Activated naive CD4-positive, alpha-beta T cell treated with anti-CD3 and anti-CD28 coated beads, Interleukin-2, amount 10 ng/mL, durations not matched to agents 7 days and 5 days (primary cell): ENCODE results near the gene IYD.
"Not testable (repeated sequence)": the region's sequence is repeated elsewhere in the genome, so short reads cannot be mapped to it uniquely, and the experiment has no call there.

ENCODE experiments used
- CTCF ChIA-PET: fragments of 350-600 bp; sonication (Branson Sonifier 250); formaldehyde crosslinking; loops from one replicate; lab custom pipeline; 2021; ENCODE audit warnings: antibody characterized with exemption; lab: Charles Lee
- DNase-seq: peaks from one replicate; pipeline ENCODE4 v3.0.0-alpha.2; 2020
- H3K27ac Mint-ChIP-seq: one replicate; pipeline ENCODE4 v1.8.0; 2021; ENCODE audit warnings: mild to moderate bottlenecking, moderate library complexity, mixed read lengths
- H3K27me3 Mint-ChIP-seq: one replicate; pipeline ENCODE4 v1.8.0; 2021; ENCODE audit warnings: mild to moderate bottlenecking, mixed read lengths
- H3K36me3 Mint-ChIP-seq: one replicate; pipeline ENCODE4 v1.8.0; 2021; ENCODE audit warnings: mixed read lengths
- H3K4me1 Mint-ChIP-seq: one replicate; pipeline ENCODE4 v1.8.0; 2021; ENCODE audit warnings: mixed read lengths
- H3K4me3 Mint-ChIP-seq: one replicate; pipeline ENCODE4 v1.8.0; 2021; ENCODE audit warnings: mild to moderate bottlenecking, moderate library complexity, mixed read lengths
- H3K9me3 Mint-ChIP-seq: one replicate; pipeline ENCODE4 v1.8.0; 2021; ENCODE audit warnings: mixed read lengths

IYD gene

GRCh38 chr6:150445486-150445885, 76.7 kb downstream of the IYD start:
- Mint-ChIP-seq H3K9me3 (no peaks in the 10 kb centered on the region), H3K27ac (no peak overlapping the region)

GRCh38 chr6:150448221-150448620, 79.4 kb downstream of the IYD start:
- H3K27me3 Mint-ChIP-seq, result no peaks in the 10 kb centered on the region
- DNase-seq, result no peak
- CTCF ChIA-PET, result interaction anchor here (1.2 kb wide), 1 partner anchor 30 kb away, joined by 5 read pairs; no protein-coding TSS in a partner anchor
- H3K9me3 Mint-ChIP-seq, result no peaks in the 10 kb centered on the region
- no peak overlapping the region for H3K4me3 Mint-ChIP-seq
- H3K36me3 Mint-ChIP-seq, result no peaks in the 10 kb centered on the region
- H3K4me1 Mint-ChIP-seq, result no peaks in the 10 kb centered on the region
- no peak overlapping the region for H3K27ac Mint-ChIP-seq

More at GRCh38 chr6:150445486-150445885, 76.7 kb downstream of the IYD start:
- H3K4me1 Mint-ChIP-seq, result no peaks in the 10 kb centered on the region
- DNase-seq, result no peak
- CTCF ChIA-PET, result interaction anchor here (1.2 kb wide), 1 partner anchor 27 kb away, joined by 5 read pairs; no protein-coding TSS in a partner anchor
- no peak overlapping the region for H3K4me3 Mint-ChIP-seq
- H3K27me3 Mint-ChIP-seq, result peaks cover 5% of the 10 kb centered on the region
- no peaks in the 10 kb centered on the region for H3K36me3 Mint-ChIP-seq

- H3K4me1 Mint-ChIP-seq, H3K27ac Mint-ChIP-seq, H3K4me3 Mint-ChIP-seq, H3K27me3 Mint-ChIP-seq, H3K9me3 Mint-ChIP-seq, DNase-seq, H3K36me3 Mint-ChIP-seq, CTCF ChIA-PET: not testable (repeated sequence)
These were observed 80.2 kb downstream of the IYD start for GRCh38 chr6:150449055-150449454.

- Mint-ChIP-seq H3K4me1 (no peaks in the 10 kb centered on the region), H3K36me3 (no peaks in the 10 kb centered on the region), H3K27me3 (peaks cover 5% of the 10 kb centered on the region), H3K27ac (no peak overlapping the region), H3K9me3 (no peaks in the 10 kb centered on the region), H3K4me3 (no peak overlapping the region)
- CTCF ChIA-PET, result interaction anchor here (1.1 kb wide), 1 partner anchor 364 kb away, joined by 3 read pairs; no protein-coding TSS in a partner anchor
- no peak for DNase-seq
These were observed 82.1 kb downstream of the IYD start for GRCh38 chr6:150450918-150451317.

- H3K4me3 Mint-ChIP-seq, result no peak overlapping the region
- no peak overlapping the region for H3K27ac Mint-ChIP-seq
- CTCF ChIA-PET, result no interaction called here
- H3K27me3 Mint-ChIP-seq, result peaks cover 5% of the 10 kb centered on the region
- no peaks in the 10 kb centered on the region for H3K9me3 Mint-ChIP-seq
- H3K4me1 Mint-ChIP-seq, result no peaks in the 10 kb centered on the region
- no peaks in the 10 kb centered on the region for H3K36me3 Mint-ChIP-seq
- no peak for DNase-seq
These were observed 83.1 kb downstream of the IYD start for GRCh38 chr6:150451807-150452427.

GRCh38 chr6:150452428-150453243, 83.8 kb downstream of the IYD start:
- no peak overlapping the region for H3K4me3 Mint-ChIP-seq
- H3K4me1 Mint-ChIP-seq, result no peaks in the 10 kb centered on the region
- no peak overlapping the region for H3K27ac Mint-ChIP-seq
- DNase-seq, result no peak
- H3K36me3 Mint-ChIP-seq, result no peaks in the 10 kb centered on the region
- H3K27me3 Mint-ChIP-seq, result peaks cover 5% of the 10 kb centered on the region
- H3K9me3 Mint-ChIP-seq, result no peaks in the 10 kb centered on the region
- CTCF ChIA-PET, result no interaction called here

- DNase-seq, result no peak
- CTCF ChIA-PET, result no interaction called here
- Mint-ChIP-seq H3K9me3 (no peaks in the 10 kb centered on the region), H3K4me1 (no peaks in the 10 kb centered on the region), H3K27me3 (peaks cover 5% of the 10 kb centered on the region), H3K4me3 (no peak overlapping the region), H3K27ac (no peak overlapping the region), H3K36me3 (no peaks in the 10 kb centered on the region)
These were observed 84.5 kb downstream of the IYD start for GRCh38 chr6:150453357-150453756.
